Mammary epithelial cell (primary cell): ENCODE measurements around the gene SRGAP3.

ENCODE experiments used
- CTCF ChIP-seq, 2 donors: IDR thresholded peaks in 1 of 2; conservative IDR thresholded peaks in 1 of 2; 2 replicates each; pipeline ENCODE4 v1.5.1; 2011 to 2012; ENCODE audit warnings: inconsistent platforms in 2 of 2, low read length in 2 of 2, mild to moderate bottlenecking in 2 of 2, control low read depth in 1 of 2, low read depth in 1 of 2; ENCODE audit not compliant: insufficient read depth in 1 of 2; ENCODE audit errors: extremely low read depth in 1 of 2
- EZH2 ChIP-seq: IDR thresholded peaks from 2 replicates; pipeline ENCODE4 v1.6.1; 2012; ENCODE audit warnings: low read length, inconsistent platforms, borderline replicate concordance

DNA sequence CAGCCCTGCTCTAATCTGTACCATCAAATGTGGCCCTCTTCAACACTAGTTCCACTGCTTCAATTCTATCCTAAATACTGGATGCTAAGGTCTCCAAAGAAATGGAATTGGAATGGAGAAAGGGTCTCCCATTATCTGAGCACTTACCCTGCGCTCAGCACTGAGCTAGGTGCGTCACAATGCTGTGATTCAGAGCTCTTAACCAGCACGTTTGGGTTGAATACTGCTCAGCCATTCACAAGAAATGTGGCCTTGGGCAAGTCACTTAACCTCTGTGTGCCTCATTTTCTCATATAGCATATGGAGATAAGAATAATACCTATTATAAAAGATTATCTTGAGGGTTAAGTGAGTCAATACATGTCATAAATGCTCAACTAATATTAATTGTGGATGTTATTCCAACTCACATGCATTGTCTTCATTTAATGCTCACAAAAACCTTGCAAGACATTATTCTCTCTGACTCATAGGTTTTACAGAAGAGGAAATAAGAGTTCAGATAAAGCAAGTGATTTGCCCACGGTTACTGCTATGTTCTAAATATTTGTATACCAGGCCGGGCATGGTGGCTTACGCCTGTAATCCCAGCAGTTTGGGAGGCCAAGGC, 27.4 kb upstream of the SRGAP3 start:
- no peak for TF ChIP-seq CTCF (conservative IDR thresholded peaks at IDR 0.05 in 1 of 2, IDR thresholded peaks at IDR 0.05 in 1 of 2; ENCODE audit: extremely low read depth in 1 of 2, insufficient read depth in 1 of 2, low read depth in 1 of 2, low read length in 2 of 2)
- TF ChIP-seq EZH2 = no peak
